AG08395 (cell line): ENCODE results near the gene SRRM4.

ENCODE experiments used
- DNase-seq: peaks from one replicate; pipeline ENCODE4 v3.0.0; 2012; ENCODE audit warnings: mixed read lengths, low spot score

Gene SRRM4

DNA sequence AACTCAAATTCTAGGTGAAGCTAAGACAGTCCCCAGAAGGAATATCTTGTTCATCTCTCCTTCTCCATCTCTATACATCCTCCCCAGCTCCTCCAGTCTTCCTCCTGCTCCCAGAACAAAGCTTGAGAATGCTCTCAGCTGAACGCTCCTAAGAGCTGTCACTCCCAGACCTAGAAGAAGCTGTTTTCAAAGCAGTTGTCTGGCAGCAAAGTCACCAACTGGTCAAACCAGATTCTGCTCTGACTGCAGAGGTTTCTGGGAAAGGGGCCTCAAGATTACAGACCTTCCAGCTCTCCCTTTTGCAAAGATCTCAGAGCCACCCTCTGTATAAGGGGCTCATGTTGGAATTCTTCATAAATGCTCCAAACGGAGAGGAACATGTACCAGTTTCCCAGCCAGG, 187.8 kb downstream of the SRRM4 start:
- no peak for DNase-seq

DNA sequence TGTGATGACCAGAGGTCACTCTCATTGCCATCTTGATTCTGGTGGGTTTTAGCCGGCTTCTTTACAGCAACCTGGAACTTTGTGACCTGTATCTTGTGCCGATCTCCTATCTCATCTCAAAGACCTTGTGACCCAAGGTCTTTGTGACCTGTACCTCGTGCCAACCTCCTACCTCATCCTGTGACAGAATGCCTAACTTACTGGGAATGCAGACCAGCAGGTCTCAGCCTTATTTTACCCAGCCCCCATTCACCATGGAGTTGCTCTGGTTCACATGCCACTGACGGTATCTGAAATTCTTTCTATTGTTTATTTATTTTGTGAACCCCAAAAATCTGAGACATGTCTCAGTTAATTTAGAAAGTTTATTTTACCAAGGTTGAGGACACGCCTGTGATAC, 189.9 kb downstream of the SRRM4 start:
- DNase-seq = no peak

DNA sequence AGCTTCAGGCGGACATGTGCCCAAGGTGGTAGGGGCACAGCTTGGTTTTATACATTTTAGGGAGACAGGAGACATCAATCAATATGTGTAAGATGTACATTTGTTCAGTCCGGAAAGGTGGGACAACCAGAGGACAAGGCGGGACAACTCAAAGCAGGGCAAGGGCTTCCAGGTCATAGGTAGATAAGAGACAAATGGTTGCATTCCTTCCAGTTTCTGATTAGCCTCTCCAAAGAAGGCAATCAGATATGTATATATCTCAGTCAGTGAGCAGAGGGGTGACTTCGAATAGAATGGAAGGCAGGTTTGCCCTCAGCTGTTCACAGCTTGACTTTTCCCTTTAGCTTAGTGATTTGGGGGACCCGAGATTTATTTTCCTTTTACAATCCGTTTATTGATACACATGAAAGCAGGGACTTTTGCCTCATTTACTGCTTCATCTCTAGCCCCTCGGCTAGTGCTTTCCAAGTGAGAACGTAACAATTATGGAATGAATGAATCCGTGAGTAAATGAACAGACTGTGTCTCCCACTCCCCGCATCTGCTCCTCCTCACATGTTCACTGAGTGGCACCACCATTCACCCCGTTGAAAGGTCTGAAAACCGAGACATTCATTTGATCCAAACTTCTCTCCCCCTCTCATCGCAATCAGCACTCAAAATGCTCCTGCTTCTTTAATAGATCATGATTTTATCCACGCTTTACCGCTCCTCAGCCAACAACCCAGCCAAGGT, 190.5 kb downstream of the SRRM4 start:
- no peak for DNase-seq

DNA sequence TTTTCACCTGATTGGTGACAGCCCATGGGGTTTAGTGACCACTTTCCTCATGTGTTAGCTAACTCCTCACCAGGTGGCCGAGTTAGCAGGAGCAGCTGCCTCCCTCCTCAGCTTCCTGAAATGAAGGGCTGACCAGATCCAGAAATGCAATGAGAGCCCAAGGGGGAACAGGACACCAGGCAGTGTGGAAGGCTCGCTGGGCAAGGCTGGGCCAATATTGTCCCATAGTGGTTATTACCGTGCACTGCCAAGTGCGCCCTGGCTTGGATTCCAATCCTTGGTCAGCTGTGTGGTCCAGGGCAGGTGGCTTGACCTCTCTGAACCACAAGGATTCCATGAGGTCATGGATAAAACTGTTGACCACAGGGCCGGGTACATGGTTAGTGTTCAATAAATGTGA, 193.7 kb downstream of the SRRM4 start:
- DNase-seq = no peak

DNA sequence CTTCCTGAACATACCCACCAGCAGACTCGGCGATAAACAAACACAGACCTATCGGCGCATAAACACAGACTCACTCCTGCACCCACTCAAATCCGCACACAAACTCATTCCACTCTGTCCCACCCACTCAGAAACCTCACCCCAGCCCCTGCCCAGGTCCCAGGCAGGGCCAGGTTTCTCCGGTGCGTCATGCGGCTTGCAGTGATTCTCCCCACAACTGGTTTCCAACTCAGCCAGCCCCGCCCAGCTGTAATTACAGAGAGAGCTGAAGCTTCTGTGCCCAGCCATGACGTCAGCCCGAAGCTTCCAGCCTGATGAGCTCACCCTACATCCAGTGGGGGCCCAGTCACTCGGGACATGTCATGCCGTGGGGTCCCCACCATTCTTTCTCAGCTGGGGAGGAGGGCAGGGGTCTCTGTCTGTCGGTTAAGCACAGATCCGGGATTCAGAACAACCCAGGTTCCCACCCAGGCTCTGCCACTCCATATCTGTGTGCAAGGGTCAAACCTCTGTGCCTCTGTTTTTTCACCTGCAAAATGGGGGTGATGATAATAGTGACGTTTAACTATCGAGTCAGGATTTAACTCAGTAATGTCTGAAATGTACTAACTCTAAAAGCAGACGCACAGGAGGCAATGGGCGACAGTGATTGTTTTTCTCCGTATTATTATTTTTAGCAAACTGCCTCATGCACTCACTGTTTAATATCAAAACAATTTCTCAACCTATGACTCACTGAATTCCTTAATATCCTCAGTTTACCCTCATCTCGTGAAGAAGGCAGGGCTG, 195.1 kb downstream of the SRRM4 start:
- peak; percentile 91 for DNase-seq

GRCh38 chr12:119177056-119177325, 195.7 kb downstream of the SRRM4 start:
- no peak for DNase-seq

DNA sequence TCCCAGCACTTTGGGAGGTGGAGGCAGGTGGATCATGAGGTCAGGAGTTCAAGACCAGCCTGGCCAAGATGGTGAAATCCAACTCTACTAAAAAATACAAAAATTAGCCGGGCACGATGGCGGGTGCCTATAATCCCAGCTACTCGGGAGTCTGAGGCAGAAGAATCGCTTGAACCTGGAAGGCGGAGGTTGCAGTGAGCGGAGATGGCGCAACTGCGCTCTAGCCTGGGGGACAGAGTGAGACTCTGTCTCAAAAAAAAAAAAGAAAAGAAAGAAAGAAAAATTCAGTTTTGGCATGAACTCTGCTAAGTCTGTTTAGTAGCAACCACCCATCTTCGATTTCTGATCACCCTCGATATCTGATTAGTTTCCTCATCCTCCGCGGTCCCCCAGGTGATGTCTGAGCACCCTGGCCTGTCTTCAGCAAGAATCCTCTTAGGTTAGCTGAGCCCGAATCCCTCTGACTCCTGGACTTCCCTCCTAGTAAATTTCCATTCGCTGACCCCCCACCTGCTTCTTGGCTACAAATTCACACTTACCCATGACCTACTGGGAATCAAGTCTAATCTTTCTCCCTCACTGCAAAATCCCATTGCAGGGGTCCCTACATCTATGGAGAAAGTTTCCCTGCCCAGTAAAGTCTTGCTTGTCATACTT, 196.5 kb downstream of the SRRM4 start:
- no peak for DNase-seq

DNA sequence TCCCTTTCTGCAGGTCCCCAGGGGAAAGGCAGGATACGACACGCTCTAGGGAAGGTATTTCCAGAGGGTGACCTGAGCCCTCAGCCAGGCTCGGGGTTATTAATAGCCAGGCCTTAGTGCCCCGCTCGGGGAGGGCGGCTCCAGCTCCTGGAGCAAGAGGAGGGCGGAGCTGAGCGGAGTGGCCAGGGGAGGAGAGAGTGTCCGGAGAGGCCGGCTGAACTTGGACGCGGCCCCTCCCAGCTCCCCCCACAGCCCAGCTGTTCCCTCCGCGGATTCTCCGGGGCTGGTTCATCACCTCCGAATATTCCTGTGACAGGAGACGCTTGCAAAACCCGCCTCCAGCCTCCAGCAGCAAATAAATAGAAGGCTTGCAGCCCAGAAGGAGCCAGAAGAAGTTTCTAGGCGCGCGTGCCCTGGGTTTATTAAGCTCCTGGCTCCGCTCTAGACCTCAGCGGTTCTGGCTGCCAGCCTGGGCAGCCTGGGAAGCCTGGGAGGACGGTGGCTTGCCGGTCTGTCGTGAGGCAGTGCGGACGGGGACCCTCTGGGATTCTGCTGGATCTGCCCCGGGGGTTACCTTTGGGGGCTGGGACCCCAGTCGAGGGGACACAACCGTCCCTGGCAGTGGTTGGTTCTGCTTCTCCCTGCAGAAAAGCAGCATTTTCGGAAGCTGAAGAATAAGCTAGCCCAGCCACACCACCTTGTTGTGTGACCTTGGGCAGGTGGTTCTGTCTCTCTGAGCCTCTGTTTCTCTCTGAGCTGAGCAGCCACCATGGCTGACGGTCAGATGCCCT, 197.4 kb downstream of the SRRM4 start, which contains the start of gene HSPB8:
Gene HSPB8, plus strand, starts transcription at position 388 of the 791 bp plus-strand sequence. Its CDS starts 382 bp downstream, at position 770.
- peak; percentile 94 for DNase-seq

DNA sequence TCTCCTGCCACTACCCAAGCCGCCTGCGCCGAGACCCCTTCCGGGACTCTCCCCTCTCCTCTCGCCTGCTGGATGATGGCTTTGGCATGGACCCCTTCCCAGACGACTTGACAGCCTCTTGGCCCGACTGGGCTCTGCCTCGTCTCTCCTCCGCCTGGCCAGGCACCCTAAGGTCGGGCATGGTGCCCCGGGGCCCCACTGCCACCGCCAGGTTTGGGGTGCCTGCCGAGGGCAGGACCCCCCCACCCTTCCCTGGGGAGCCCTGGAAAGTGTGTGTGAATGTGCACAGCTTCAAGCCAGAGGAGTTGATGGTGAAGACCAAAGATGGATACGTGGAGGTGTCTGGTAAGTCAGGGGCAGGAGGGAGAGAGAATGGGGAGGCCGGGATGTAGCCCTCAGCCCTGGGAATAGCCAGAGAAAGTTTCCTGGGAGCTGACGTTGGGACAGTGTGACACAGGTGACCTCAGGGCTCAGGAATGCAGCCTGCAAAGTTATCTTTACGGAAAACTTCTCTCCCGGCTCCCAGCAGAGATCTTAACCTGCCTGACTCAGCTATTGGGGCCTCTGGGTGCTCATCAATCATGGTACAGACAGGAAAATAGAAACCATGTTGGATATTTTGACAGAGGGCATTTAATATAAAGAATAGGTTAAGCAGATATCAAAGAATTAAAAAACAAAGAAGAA, 198.1 kb downstream of the SRRM4 start:
- peak; percentile 58 for DNase-seq

DNA sequence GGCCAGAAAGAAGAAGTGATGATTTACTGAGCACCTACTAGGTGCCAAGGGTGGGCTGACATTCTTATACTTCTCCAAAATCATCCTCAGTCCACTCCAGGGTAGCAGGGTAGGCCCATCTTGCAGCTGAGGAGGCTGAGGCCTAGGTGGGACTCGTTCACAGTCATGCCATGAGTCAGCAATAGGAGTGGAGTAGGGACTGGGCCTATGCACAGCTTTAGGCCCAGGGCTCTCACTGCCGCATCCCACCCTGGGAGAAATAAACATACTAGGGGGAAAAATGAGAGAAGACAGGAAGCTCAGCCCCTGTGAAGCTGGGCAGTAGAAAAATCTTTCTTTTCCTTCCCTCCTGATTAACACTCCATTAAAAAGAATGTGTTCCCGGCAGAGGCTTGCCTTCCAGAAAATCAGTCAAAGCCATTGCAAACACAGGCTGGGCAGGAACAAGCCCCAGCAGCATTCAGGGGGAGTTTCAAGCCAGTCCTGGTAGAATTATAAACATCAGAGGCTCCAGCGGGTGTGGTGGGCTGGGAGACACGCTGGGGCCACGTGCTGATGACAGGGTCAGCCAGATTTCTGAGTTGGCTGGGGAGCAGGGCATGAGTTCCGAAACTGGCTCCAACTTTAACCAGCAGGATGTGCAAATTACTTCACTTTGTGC, 199.2 kb downstream of the SRRM4 start:
- DNase-seq = peak; percentile 62

DNA sequence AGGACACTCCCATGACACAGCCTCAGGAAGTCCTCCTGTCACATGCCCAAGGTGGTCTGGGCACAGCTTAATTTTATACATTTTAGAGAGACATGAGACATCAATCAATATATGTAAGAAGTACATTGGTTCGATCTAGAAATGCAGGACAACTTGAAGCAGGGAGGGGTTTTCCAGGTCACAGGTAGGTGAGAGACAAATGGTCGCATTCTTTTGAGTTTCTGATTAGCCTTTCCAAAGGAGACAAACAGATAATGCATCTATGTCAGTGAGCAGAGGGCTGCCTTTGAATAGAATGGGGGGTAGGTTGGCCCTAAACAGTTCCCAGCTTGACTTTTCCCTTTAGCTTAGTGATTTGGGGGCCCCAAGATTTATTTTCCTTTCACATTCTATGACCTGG, 199.9 kb downstream of the SRRM4 start:
- no peak for DNase-seq

DNA sequence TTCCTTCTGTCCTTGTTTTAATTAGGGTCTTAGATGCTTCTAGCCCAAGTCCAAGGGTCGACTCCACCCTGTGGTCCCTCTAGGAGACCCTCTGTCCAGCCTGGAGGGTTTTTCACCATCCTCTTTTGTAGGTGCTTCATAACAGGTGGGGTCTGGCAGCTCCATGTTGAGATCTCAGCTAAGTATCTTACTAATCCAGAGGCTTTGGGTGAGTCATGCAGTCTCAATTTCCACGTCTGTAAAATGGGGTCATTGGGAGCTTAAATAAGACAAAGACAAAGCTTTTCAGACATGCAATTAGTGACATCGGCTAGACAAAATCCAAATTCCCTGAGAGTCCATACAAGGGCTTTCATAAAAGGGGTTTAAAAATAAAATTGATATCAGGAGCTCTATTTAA, 200.6 kb downstream of the SRRM4 start:
- no peak for DNase-seq

GRCh38 chr12:119182701-119183493, 201.6 kb downstream of the SRRM4 start:
- DNase-seq = peak; percentile 21

GRCh38 chr12:119183942-119184695, 202.8 kb downstream of the SRRM4 start:
- DNase-seq = no peak

GRCh38 chr12:119195256-119195655, 213.9 kb downstream of the SRRM4 start:
- no peak for DNase-seq

DNA sequence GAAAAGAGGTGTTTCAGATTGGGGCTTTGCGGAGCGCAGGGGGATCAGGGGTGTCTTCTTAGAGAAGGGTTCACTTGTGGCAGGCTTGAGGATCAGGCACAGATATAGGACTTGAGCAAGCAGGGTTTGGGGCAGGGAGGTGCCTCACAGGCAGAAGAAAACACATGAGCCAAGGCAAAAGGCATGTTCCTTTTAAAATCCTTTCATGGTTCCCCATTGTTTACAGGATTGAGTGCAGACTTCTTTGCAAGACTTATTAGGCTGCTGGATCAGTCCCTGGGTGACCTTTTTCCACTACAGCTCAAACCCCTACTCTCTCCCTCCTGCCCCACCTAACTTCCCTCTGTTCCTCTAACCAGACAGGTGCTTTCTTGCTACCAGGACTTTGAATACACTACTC, 217.1 kb downstream of the SRRM4 start:
- no peak for DNase-seq

- no peak for DNase-seq
Measured at GRCh38 chr12:119200601-119201000, 219.3 kb downstream of the SRRM4 start.

- DNase-seq = no peak
Measured at GRCh38 chr12:119201789-119202543, 220.6 kb downstream of the SRRM4 start.

GRCh38 chr12:119202544-119202943, 221.2 kb downstream of the SRRM4 start:
- no peak for DNase-seq
